ENCODE data around the gene PIEZO2.

PIEZO2 gene

GRCh38 chr18:11110509-11110908 is 38.9 kb downstream of the PIEZO2 start:
- Histone ChIP-seq H3K27ac (ENCODE audit: low read length) (no peak overlapping the region), H3K4me1 (ENCODE audit: insufficient read depth, low read length) (no peaks in the 10 kb centered on the region), H3K27me3 (ENCODE audit: insufficient read depth, low read length) (no peaks in the 10 kb centered on the region), H3K9me3 (ENCODE audit: insufficient read depth, low read depth, low read length) (no peaks in the 10 kb centered on the region), H3K4me3 (ENCODE audit: low read length) (no peak overlapping the region), H3K36me3 (ENCODE audit: insufficient read depth, low read depth, low read length) (no peaks in the 10 kb centered on the region), H3K9ac (ENCODE audit: low read depth, low read length) (no peak overlapping the region)

- Histone ChIP-seq H3K27me3 (ENCODE audit: insufficient read depth, low read length) (no peaks in the 10 kb centered on the region), H3K9me3 (ENCODE audit: insufficient read depth, low read depth, low read length) (no peaks in the 10 kb centered on the region), H3K4me3 (ENCODE audit: low read length) (no peak overlapping the region), H3K27ac (ENCODE audit: low read length) (no peak overlapping the region), H3K4me1 (ENCODE audit: insufficient read depth, low read length) (no peaks in the 10 kb centered on the region), H3K9ac (ENCODE audit: low read depth, low read length) (no peak overlapping the region), H3K36me3 (ENCODE audit: insufficient read depth, low read depth, low read length) (no peaks in the 10 kb centered on the region)
Measured at GRCh38 chr18:11108947-11109346, 40.4 kb downstream of the PIEZO2 start.

GRCh38 chr18:11106894-11107293 is 42.5 kb downstream of the PIEZO2 start:
- Histone ChIP-seq H3K27me3 (ENCODE audit: insufficient read depth, low read length) (no peaks in the 10 kb centered on the region), H3K9ac (ENCODE audit: low read depth, low read length) (no peak overlapping the region), H3K36me3 (ENCODE audit: insufficient read depth, low read depth, low read length) (no peaks in the 10 kb centered on the region), H3K4me3 (ENCODE audit: low read length) (no peak overlapping the region), H3K27ac (ENCODE audit: low read length) (no peak overlapping the region), H3K4me1 (ENCODE audit: insufficient read depth, low read length) (no peaks in the 10 kb centered on the region), H3K9me3 (ENCODE audit: insufficient read depth, low read depth, low read length) (no peaks in the 10 kb centered on the region)

GRCh38 chr18:11105463-11105862 is 43.9 kb downstream of the PIEZO2 start:
- Histone ChIP-seq H3K9me3 (ENCODE audit: insufficient read depth, low read depth, low read length) (no peaks in the 10 kb centered on the region), H3K27me3 (ENCODE audit: insufficient read depth, low read length) (no peaks in the 10 kb centered on the region), H3K4me1 (ENCODE audit: insufficient read depth, low read length) (no peaks in the 10 kb centered on the region), H3K27ac (ENCODE audit: low read length) (no peak overlapping the region), H3K36me3 (ENCODE audit: insufficient read depth, low read depth, low read length) (no peaks in the 10 kb centered on the region), H3K9ac (ENCODE audit: low read depth, low read length) (no peak overlapping the region), H3K4me3 (ENCODE audit: low read length) (no peak overlapping the region)

GRCh38 chr18:11104307-11104706 is 45.1 kb downstream of the PIEZO2 start:
- Histone ChIP-seq H3K9ac (ENCODE audit: low read depth, low read length) (no peak overlapping the region), H3K27ac (ENCODE audit: low read length) (no peak overlapping the region), H3K36me3 (ENCODE audit: insufficient read depth, low read depth, low read length) (no peaks in the 10 kb centered on the region), H3K4me1 (ENCODE audit: insufficient read depth, low read length) (no peaks in the 10 kb centered on the region), H3K4me3 (ENCODE audit: low read length) (no peak overlapping the region), H3K9me3 (ENCODE audit: insufficient read depth, low read depth, low read length) (no peaks in the 10 kb centered on the region), H3K27me3 (ENCODE audit: insufficient read depth, low read length) (no peaks in the 10 kb centered on the region)

- no peaks in the 10 kb centered on the region for H3K27me3 ChIP-seq (ENCODE audit: insufficient read depth, low read length)
- no peak overlapping the region for H3K9ac ChIP-seq (ENCODE audit: low read depth, low read length)
- no peak overlapping the region for H3K4me3 ChIP-seq (ENCODE audit: low read length)
- no peaks in the 10 kb centered on the region for H3K9me3 ChIP-seq (ENCODE audit: insufficient read depth, low read depth, low read length)
- no peak overlapping the region for H3K27ac ChIP-seq (ENCODE audit: low read length)
- no peaks in the 10 kb centered on the region; the same call in 1 of the 2 replicates for H3K4me1 ChIP-seq (ENCODE audit: insufficient read depth, low read length)
- H3K36me3 ChIP-seq (ENCODE audit: insufficient read depth, low read depth, low read length), result no peaks in the 10 kb centered on the region
Measured at GRCh38 chr18:11096839-11097750, 52.3 kb downstream of the PIEZO2 start.

GRCh38 chr18:11096411-11096810 is 53.0 kb downstream of the PIEZO2 start:
- Histone ChIP-seq H3K4me1 (ENCODE audit: insufficient read depth, low read length) (no peaks in the 10 kb centered on the region; the same call in 1 of the 2 replicates), H3K9ac (ENCODE audit: low read depth, low read length) (no peak overlapping the region), H3K36me3 (ENCODE audit: insufficient read depth, low read depth, low read length) (no peaks in the 10 kb centered on the region), H3K27ac (ENCODE audit: low read length) (no peak overlapping the region), H3K4me3 (ENCODE audit: low read length) (no peak overlapping the region), H3K27me3 (ENCODE audit: insufficient read depth, low read length) (no peaks in the 10 kb centered on the region), H3K9me3 (ENCODE audit: insufficient read depth, low read depth, low read length) (no peaks in the 10 kb centered on the region)

- Histone ChIP-seq H3K4me1 (ENCODE audit: insufficient read depth, low read length) (no peaks in the 10 kb centered on the region; the same call in 1 of the 2 replicates), H3K27me3 (ENCODE audit: insufficient read depth, low read length) (no peaks in the 10 kb centered on the region), H3K9me3 (ENCODE audit: insufficient read depth, low read depth, low read length) (no peaks in the 10 kb centered on the region), H3K9ac (ENCODE audit: low read depth, low read length) (no peak overlapping the region), H3K36me3 (ENCODE audit: insufficient read depth, low read depth, low read length) (no peaks in the 10 kb centered on the region), H3K27ac (ENCODE audit: low read length) (no peak overlapping the region), H3K4me3 (ENCODE audit: low read length) (no peak overlapping the region)
Measured at GRCh38 chr18:11095674-11096293, 53.6 kb downstream of the PIEZO2 start.

GRCh38 chr18:11095211-11095610 is 54.2 kb downstream of the PIEZO2 start:
- Histone ChIP-seq H3K4me1 (ENCODE audit: insufficient read depth, low read length) (no peaks in the 10 kb centered on the region; the same call in 1 of the 2 replicates), H3K9ac (ENCODE audit: low read depth, low read length) (no peak overlapping the region), H3K36me3 (ENCODE audit: insufficient read depth, low read depth, low read length) (no peaks in the 10 kb centered on the region), H3K27me3 (ENCODE audit: insufficient read depth, low read length) (no peaks in the 10 kb centered on the region), H3K4me3 (ENCODE audit: low read length) (no peak overlapping the region), H3K27ac (ENCODE audit: low read length) (no peak overlapping the region), H3K9me3 (ENCODE audit: insufficient read depth, low read depth, low read length) (no peaks in the 10 kb centered on the region)

- Histone ChIP-seq H3K4me3 (ENCODE audit: low read length) (no peak overlapping the region), H3K27me3 (ENCODE audit: insufficient read depth, low read length) (no peaks in the 10 kb centered on the region), H3K4me1 (ENCODE audit: insufficient read depth, low read length) (peaks cover 7% of the 10 kb centered on the region; the same call in 1 of the 2 replicates)
Measured at GRCh38 chr18:11091746-11092145, 57.6 kb downstream of the PIEZO2 start.

GRCh38 chr18:11089931-11090715 is 59.2 kb downstream of the PIEZO2 start:
- peaks cover 7% of the 10 kb centered on the region; the same call in 1 of the 2 replicates for H3K4me1 ChIP-seq (ENCODE audit: insufficient read depth, low read length)
- H3K27me3 ChIP-seq (ENCODE audit: insufficient read depth, low read length), result no peaks in the 10 kb centered on the region
- H3K27ac ChIP-seq (ENCODE audit: low read length), result no peak overlapping the region
- no peak overlapping the region for H3K4me3 ChIP-seq (ENCODE audit: low read length)
- H3K36me3 ChIP-seq (ENCODE audit: insufficient read depth, low read depth, low read length), result no peaks in the 10 kb centered on the region
- H3K9ac ChIP-seq (ENCODE audit: low read depth, low read length), result no peak overlapping the region
- no peaks in the 10 kb centered on the region for H3K9me3 ChIP-seq (ENCODE audit: insufficient read depth, low read depth, low read length)

More at GRCh38 chr18:11091746-11092145, 57.6 kb downstream of the PIEZO2 start:
- Histone ChIP-seq H3K27ac (ENCODE audit: low read length) (no peak overlapping the region), H3K9ac (ENCODE audit: low read depth, low read length) (no peak overlapping the region), H3K9me3 (ENCODE audit: insufficient read depth, low read depth, low read length) (no peaks in the 10 kb centered on the region), H3K36me3 (ENCODE audit: insufficient read depth, low read depth, low read length) (no peaks in the 10 kb centered on the region)

Measured in iPS-20b (cell line).